ENCODE results near the gene CASP10. TPM values are rescaled to one million over a fixed set of nuclear protein-coding genes. Genes with fewer than 3 reads are reported as not detected.

CASP10 gene
- total and polyA plus RNA-seq, 9 of the 15 experiments (the other 6 are each of a cell fraction or from before 2014, with no cell fraction given) = 7.1 to 20.4 (median 10.8) TPM

DNA sequence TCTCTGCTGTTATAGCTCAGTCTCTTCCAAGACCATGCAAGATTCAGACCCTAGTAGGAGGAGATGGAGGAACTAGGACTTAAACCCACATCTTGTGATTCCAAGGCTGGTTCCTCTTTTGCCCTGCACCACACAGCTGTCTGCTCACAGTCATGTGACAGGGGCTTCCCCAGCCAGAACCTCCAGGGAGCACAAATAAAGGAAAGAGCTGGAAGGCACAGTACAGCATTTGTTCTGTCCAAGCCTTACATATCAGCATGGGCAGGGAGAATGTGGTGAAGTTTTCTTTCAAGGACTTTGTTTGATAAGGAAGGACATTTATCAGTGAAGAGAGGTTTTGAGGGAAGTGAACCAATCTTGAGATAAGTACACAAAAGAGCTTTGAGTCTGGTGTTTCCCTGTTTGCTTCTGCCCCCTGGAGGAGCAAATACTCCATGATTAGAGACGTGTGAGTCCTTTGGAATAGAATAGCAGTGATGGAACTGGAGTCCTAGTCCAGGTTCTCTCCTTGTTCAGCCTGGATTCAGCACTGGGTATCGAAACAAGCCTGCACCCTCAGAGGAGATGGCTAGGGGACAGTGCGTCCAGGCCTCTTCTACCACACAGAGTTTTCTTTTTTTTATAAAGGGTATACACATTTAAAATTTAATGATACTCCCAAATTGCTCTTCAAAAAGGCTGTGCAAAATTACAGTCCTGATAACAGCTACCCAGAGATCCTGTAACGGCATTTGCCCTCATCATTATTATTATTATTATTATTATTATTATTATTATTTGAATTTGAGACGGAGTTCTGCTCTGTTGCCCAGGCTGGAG lies 24.6 kb upstream of the CASP10 start (continued):
- no peak for TF ChIP-seq ILF3 (IDR thresholded peaks at IDR 0.05; ENCODE audit: borderline replicate concordance)
- TF ChIP-seq RAD21 (CRISPR knock-in tag; conservative IDR thresholded peaks at IDR 0.05 in 1 of 2, IDR thresholded peaks at IDR 0.05 in 1 of 2) = peak; percentile 86 to 90
- TF ChIP-seq, protein P1, sequence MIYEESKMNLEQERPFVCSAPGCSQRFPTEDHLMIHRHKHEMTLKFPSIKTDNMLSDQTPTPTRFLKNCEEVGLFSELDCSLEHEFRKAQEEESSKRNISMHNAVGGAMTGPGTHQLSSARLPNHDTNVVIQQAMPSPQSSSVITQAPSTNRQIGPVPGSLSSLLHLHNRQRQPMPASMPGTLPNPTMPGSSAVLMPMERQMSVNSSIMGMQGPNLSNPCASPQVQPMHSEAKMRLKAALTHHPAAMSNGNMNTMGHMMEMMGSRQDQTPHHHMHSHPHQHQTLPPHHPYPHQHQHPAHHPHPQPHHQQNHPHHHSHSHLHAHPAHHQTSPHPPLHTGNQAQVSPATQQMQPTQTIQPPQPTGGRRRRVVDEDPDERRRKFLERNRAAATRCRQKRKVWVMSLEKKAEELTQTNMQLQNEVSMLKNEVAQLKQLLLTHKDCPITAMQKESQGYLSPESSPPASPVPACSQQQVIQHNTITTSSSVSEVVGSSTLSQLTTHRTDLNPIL (CRISPR knock-in tag; IDR thresholded peaks at IDR 0.05) = no peak
- TF ChIP-seq RFX7 (CRISPR knock-in tag; IDR thresholded peaks at IDR 0.05) = no peak
- 0 out of 2 replicates have a peak, but pooled peaks have one; percentile 39 for TF ChIP-seq ZKSCAN8 (CRISPR knock-in tag; IDR thresholded peaks at IDR 0.05)
- no peak for TF ChIP-seq STAG1 (CRISPR knock-in tag; IDR thresholded peaks at IDR 0.05; ENCODE audit: borderline replicate concordance)
- TF ChIP-seq FOXA1 (IDR thresholded peaks at IDR 0.05; ENCODE audit: borderline replicate concordance) = no peak
- no peak for TF ChIP-seq SAP30 (IDR thresholded peaks at IDR 0.05; ENCODE audit: borderline replicate concordance, insufficient read depth, low read depth, low read length, poor library complexity, severe bottlenecking)
- no peak for TF ChIP-seq ZC3H4 (CRISPR knock-in tag; IDR thresholded peaks at IDR 0.05; ENCODE audit: borderline replicate concordance)
- TF ChIP-seq CBX2 (IDR thresholded peaks at IDR 0.05; ENCODE audit: insufficient read depth, low read length, poor library complexity, severe bottlenecking) = no peak
- TF ChIP-seq ZNF253 (CRISPR knock-in tag; conservative IDR thresholded peaks at IDR 0.05) = no peak
- TF ChIP-seq, protein P2, sequence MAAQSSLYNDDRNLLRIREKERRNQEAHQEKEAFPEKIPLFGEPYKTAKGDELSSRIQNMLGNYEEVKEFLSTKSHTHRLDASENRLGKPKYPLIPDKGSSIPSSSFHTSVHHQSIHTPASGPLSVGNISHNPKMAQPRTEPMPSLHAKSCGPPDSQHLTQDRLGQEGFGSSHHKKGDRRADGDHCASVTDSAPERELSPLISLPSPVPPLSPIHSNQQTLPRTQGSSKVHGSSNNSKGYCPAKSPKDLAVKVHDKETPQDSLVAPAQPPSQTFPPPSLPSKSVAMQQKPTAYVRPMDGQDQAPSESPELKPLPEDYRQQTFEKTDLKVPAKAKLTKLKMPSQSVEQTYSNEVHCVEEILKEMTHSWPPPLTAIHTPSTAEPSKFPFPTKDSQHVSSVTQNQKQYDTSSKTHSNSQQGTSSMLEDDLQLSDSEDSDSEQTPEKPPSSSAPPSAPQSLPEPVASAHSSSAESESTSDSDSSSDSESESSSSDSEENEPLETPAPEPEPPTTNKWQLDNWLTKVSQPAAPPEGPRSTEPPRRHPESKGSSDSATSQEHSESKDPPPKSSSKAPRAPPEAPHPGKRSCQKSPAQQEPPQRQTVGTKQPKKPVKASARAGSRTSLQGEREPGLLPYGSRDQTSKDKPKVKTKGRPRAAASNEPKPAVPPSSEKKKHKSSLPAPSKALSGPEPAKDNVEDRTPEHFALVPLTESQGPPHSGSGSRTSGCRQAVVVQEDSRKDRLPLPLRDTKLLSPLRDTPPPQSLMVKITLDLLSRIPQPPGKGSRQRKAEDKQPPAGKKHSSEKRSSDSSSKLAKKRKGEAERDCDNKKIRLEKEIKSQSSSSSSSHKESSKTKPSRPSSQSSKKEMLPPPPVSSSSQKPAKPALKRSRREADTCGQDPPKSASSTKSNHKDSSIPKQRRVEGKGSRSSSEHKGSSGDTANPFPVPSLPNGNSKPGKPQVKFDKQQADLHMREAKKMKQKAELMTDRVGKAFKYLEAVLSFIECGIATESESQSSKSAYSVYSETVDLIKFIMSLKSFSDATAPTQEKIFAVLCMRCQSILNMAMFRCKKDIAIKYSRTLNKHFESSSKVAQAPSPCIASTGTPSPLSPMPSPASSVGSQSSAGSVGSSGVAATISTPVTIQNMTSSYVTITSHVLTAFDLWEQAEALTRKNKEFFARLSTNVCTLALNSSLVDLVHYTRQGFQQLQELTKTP (IDR thresholded peaks at IDR 0.05; ENCODE audit: low read depth in 1 of 2, partially characterized antibody in 2 of 2) = peak in 1 of 2 experiments; percentile 75
- TF ChIP-seq, protein P3, sequence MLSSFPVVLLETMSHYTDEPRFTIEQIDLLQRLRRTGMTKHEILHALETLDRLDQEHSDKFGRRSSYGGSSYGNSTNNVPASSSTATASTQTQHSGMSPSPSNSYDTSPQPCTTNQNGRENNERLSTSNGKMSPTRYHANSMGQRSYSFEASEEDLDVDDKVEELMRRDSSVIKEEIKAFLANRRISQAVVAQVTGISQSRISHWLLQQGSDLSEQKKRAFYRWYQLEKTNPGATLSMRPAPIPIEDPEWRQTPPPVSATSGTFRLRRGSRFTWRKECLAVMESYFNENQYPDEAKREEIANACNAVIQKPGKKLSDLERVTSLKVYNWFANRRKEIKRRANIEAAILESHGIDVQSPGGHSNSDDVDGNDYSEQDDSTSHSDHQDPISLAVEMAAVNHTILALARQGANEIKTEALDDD (IDR thresholded peaks at IDR 0.05) = peak; percentile 75
- TF ChIP-seq BCL6 (CRISPR knock-in tag; IDR thresholded peaks at IDR 0.05) = no peak
- no peak for TF ChIP-seq CSDE1 (IDR thresholded peaks at IDR 0.05)
- no peak for TF ChIP-seq EWSR1 (IDR thresholded peaks at IDR 0.05; ENCODE audit: borderline replicate concordance, low read depth, partially characterized antibody)
- TF ChIP-seq ZNF584 (CRISPR knock-in tag; IDR thresholded peaks at IDR 0.05; ENCODE audit: low read depth) = no peak
- no peak for TF ChIP-seq ETV6 (IDR thresholded peaks at IDR 0.05; ENCODE audit: borderline replicate concordance in 1 of 2, low read depth in 2 of 2, low read length in 1 of 2)
- TF ChIP-seq ETV6 (CRISPR knock-in tag; IDR thresholded peaks at IDR 0.05; ENCODE audit: borderline replicate concordance) = no peak
- TF ChIP-seq CBX1 (IDR thresholded peaks at IDR 0.05; ENCODE audit: low read depth) = no peak
- TF ChIP-seq SRF (CRISPR knock-in tag; IDR thresholded peaks at IDR 0.05) = no peak; a peak in 1 of 4 replicates

Measured in K562 (cell line).